HepG2 (cell line): ENCODE measurements around the gene TADA2B. TPM values are rescaled to one million over a fixed set of nuclear protein-coding genes. Genes with fewer than 3 reads are reported as not detected.

Experiments used
- FLYWCH1 ChIP-seq: sonication (generic); formaldehyde crosslinking; IDR thresholded peaks from 2 replicates; pipeline ENCODE4 v1.8.1; 2023; ENCODE audit warnings: mild to moderate bottlenecking, missing genetic modification reagents
- HDAC1 ChIP-seq: sonication (generic); formaldehyde crosslinking; IDR thresholded peaks from 2 replicates; pipeline ENCODE4 v1.5.1; 2020; ENCODE audit warnings: mild to moderate bottlenecking, missing genetic modification reagents
- MAX ChIP-seq: IDR thresholded peaks from 2 replicates; pipeline ENCODE4 v1.6.1; 2012; ENCODE audit warnings: inconsistent platforms
- MBD4 ChIP-seq: IDR thresholded peaks from 2 replicates; pipeline ENCODE4 v1.6.1; 2012; ENCODE audit warnings: low read length, inconsistent platforms, borderline replicate concordance
- MIER3 ChIP-seq: IDR thresholded peaks from 2 replicates; pipeline ENCODE4 v1.6.1; 2016; ENCODE audit warnings: missing compliant biosample characterization, borderline replicate concordance
- NFE2L1 ChIP-seq: sonication (generic); formaldehyde crosslinking; IDR thresholded peaks from 2 replicates; pipeline ENCODE4 v1.4.0; 2020; ENCODE audit warnings: missing genetic modification reagents, mild to moderate bottlenecking, borderline replicate concordance
- NFIB ChIP-seq: sonication (generic); formaldehyde crosslinking; IDR thresholded peaks from 2 replicates; pipeline ENCODE4 v1.9.0; 2021; ENCODE audit warnings: missing genetic modification reagents, mild to moderate bottlenecking, borderline replicate concordance
- STAG1 ChIP-seq: sonication (generic); formaldehyde crosslinking; IDR thresholded peaks from 2 replicates; pipeline ENCODE4 v1.4.0; 2020; ENCODE audit warnings: missing genetic modification reagents
- TRIM24 ChIP-seq: sonication (generic); formaldehyde crosslinking; IDR thresholded peaks from 2 replicates; pipeline ENCODE4 v1.8.0; 2022; ENCODE audit warnings: mild to moderate bottlenecking, missing genetic modification reagents
- YEATS2 ChIP-seq: sonication (generic); formaldehyde crosslinking; IDR thresholded peaks from 2 replicates; pipeline ENCODE4 v1.4.0; 2020; ENCODE audit warnings: missing genetic modification reagents, borderline replicate concordance
- ZFAT ChIP-seq: sonication (generic); formaldehyde crosslinking; conservative IDR thresholded peaks from 2 replicates; pipeline ENCODE4 v1.8.1; 2023; ENCODE audit warnings: missing genetic modification reagents, inconsistent platforms
- ZFX ChIP-seq: sonication (generic); formaldehyde crosslinking; IDR thresholded peaks from 2 replicates; pipeline ENCODE4 v1.4.0; 2020; ENCODE audit warnings: mild to moderate bottlenecking, low read depth, missing genetic modification reagents, moderate library complexity
- ZNF12 ChIP-seq: sonication (generic); formaldehyde crosslinking; IDR thresholded peaks from 2 replicates; pipeline ENCODE4 v1.5.0; 2020; ENCODE audit warnings: missing genetic modification reagents
- ZNF331 ChIP-seq: sonication (generic); formaldehyde crosslinking; IDR thresholded peaks from 2 replicates; pipeline ENCODE4 v1.4.0; 2020; ENCODE audit warnings: missing genetic modification reagents
- ZNF333 ChIP-seq: sonication (generic); formaldehyde crosslinking; IDR thresholded peaks from 2 replicates; pipeline ENCODE4 v1.4.0; 2020; ENCODE audit warnings: mild to moderate bottlenecking, missing genetic modification reagents, borderline replicate concordance
- ZNF335 ChIP-seq: sonication (generic); formaldehyde crosslinking; IDR thresholded peaks from 2 replicates; pipeline ENCODE4 v1.4.0; 2020; ENCODE audit warnings: missing genetic modification reagents
- ZNF720 ChIP-seq: sonication (generic); formaldehyde crosslinking; IDR thresholded peaks from 2 replicates; pipeline ENCODE4 v1.4.0; 2020; ENCODE audit warnings: missing genetic modification reagents
- polyA plus RNA-seq, 8 experiments: library from polyadenylated mRNA; depleted of rRNA in 3 of 8; stranded (reverse) in 7 of 8; unstranded in 1 of 8; fragments of >200 nt; fragmentation: Illumina TruSeq in 4 of 8; extraction: Trizol in 4 of 8; gene quantifications; 2 replicates each; pipeline versions ENCODE4 v1.2.1 to v1.2.3, GENCODE V29; 2011 to 2016; ENCODE audit warnings: low read depth in 4 of 8, missing spikeins in 1 of 8, mixed read lengths in 1 of 8; ENCODE audit not compliant: insufficient read depth in 1 of 8
- total RNA-seq, 5 experiments: library from RNA; depleted of rRNA; stranded (reverse); fragments of >200 nt; fragmentation: Illumina TruSeq; extraction: Trizol; gene quantifications; 2 replicates each; pipeline ENCODE4 v1.2.3, GENCODE V29; 2016; ENCODE audit warnings: low read depth in 1 of 5
- TF ChIP-seq, protein P1 (sequence below): IDR thresholded peaks from 2 replicates; pipeline ENCODE4 v1.4.0; 2020; ENCODE audit warnings: mild to moderate bottlenecking, missing genetic modification reagents
- TF ChIP-seq, protein P2 (sequence below): sonication (generic); IDR thresholded peaks from 2 replicates; pipeline ENCODE4 v1.6.1; 2016; ENCODE audit warnings: low read depth, borderline replicate concordance
- TF ChIP-seq, protein P3 (sequence below): sonication (generic); formaldehyde crosslinking; IDR thresholded peaks from 2 replicates; pipeline ENCODE4 v1.4.0; 2020; ENCODE audit warnings: missing genetic modification reagents, borderline replicate concordance
- TF ChIP-seq, protein P4 (sequence below): sonication (generic); formaldehyde crosslinking; IDR thresholded peaks from 2 replicates; pipeline ENCODE4 v1.5.1; 2020; ENCODE audit warnings: mild to moderate bottlenecking, moderate library complexity, missing genetic modification reagents

TADA2B gene
- total and polyA plus RNA-seq, 2 of the 13 experiments (the other 11 are each of a cell fraction or from before 2014, with no cell fraction given) = 4.6 to 8.9 TPM

- peak; percentile 53; the same call in 1 of the 2 replicates for TF ChIP-seq ZFX (CRISPR knock-in tag)
- peak; percentile 35; the same call in 1 of the 2 replicates for TF ChIP-seq MAX
- TF ChIP-seq, protein P1, sequence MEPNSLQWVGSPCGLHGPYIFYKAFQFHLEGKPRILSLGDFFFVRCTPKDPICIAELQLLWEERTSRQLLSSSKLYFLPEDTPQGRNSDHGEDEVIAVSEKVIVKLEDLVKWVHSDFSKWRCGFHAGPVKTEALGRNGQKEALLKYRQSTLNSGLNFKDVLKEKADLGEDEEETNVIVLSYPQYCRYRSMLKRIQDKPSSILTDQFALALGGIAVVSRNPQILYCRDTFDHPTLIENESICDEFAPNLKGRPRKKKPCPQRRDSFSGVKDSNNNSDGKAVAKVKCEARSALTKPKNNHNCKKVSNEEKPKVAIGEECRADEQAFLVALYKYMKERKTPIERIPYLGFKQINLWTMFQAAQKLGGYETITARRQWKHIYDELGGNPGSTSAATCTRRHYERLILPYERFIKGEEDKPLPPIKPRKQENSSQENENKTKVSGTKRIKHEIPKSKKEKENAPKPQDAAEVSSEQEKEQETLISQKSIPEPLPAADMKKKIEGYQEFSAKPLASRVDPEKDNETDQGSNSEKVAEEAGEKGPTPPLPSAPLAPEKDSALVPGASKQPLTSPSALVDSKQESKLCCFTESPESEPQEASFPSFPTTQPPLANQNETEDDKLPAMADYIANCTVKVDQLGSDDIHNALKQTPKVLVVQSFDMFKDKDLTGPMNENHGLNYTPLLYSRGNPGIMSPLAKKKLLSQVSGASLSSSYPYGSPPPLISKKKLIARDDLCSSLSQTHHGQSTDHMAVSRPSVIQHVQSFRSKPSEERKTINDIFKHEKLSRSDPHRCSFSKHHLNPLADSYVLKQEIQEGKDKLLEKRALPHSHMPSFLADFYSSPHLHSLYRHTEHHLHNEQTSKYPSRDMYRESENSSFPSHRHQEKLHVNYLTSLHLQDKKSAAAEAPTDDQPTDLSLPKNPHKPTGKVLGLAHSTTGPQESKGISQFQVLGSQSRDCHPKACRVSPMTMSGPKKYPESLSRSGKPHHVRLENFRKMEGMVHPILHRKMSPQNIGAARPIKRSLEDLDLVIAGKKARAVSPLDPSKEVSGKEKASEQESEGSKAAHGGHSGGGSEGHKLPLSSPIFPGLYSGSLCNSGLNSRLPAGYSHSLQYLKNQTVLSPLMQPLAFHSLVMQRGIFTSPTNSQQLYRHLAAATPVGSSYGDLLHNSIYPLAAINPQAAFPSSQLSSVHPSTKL (CRISPR knock-in tag) = peak; percentile 52
- TF ChIP-seq MBD4 = no peak
- peak; percentile 37; the same call in 1 of the 2 replicates for TF ChIP-seq YEATS2 (CRISPR knock-in tag)
- TF ChIP-seq ZNF335 (CRISPR knock-in tag) = no peak
- no peak for TF ChIP-seq TRIM24 (CRISPR knock-in tag)
- peak; percentile 65; the same call in 1 of the 2 replicates for TF ChIP-seq ZNF331 (CRISPR knock-in tag)
- no peak for TF ChIP-seq NFIB
- TF ChIP-seq, protein P2, sequence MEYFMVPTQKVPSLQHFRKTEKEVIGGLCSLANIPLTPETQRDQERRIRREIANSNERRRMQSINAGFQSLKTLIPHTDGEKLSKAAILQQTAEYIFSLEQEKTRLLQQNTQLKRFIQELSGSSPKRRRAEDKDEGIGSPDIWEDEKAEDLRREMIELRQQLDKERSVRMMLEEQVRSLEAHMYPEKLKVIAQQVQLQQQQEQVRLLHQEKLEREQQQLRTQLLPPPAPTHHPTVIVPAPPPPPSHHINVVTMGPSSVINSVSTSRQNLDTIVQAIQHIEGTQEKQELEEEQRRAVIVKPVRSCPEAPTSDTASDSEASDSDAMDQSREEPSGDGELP = no peak
- peak; percentile 20; the same call in 1 of the 2 replicates for TF ChIP-seq ZNF12 (CRISPR knock-in tag)
- TF ChIP-seq NFE2L1 = no peak
- no peak for TF ChIP-seq FLYWCH1 (CRISPR knock-in tag)
- peak; percentile 95 for TF ChIP-seq STAG1 (CRISPR knock-in tag)
- TF ChIP-seq MIER3 (CRISPR knock-in tag) = 0 out of 2 replicates have a peak, but pooled peaks have one; percentile 42
- TF ChIP-seq ZNF333 = no peak
- 0 out of 2 replicates have a peak, but pooled peaks have one; percentile 41 for TF ChIP-seq HDAC1 (CRISPR knock-in tag)
- TF ChIP-seq, protein P3, sequence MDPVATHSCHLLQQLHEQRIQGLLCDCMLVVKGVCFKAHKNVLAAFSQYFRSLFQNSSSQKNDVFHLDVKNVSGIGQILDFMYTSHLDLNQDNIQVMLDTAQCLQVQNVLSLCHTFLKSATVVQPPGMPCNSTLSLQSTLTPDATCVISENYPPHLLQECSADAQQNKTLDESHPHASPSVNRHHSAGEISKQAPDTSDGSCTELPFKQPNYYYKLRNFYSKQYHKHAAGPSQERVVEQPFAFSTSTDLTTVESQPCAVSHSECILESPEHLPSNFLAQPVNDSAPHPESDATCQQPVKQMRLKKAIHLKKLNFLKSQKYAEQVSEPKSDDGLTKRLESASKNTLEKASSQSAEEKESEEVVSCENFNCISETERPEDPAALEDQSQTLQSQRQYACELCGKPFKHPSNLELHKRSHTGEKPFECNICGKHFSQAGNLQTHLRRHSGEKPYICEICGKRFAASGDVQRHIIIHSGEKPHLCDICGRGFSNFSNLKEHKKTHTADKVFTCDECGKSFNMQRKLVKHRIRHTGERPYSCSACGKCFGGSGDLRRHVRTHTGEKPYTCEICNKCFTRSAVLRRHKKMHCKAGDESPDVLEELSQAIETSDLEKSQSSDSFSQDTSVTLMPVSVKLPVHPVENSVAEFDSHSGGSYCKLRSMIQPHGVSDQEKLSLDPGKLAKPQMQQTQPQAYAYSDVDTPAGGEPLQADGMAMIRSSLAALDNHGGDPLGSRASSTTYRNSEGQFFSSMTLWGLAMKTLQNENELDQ (CRISPR knock-in tag) = peak; percentile 60; the same call in 1 of the 2 replicates
- no peak for TF ChIP-seq ZNF720
- TF ChIP-seq, protein P4, sequence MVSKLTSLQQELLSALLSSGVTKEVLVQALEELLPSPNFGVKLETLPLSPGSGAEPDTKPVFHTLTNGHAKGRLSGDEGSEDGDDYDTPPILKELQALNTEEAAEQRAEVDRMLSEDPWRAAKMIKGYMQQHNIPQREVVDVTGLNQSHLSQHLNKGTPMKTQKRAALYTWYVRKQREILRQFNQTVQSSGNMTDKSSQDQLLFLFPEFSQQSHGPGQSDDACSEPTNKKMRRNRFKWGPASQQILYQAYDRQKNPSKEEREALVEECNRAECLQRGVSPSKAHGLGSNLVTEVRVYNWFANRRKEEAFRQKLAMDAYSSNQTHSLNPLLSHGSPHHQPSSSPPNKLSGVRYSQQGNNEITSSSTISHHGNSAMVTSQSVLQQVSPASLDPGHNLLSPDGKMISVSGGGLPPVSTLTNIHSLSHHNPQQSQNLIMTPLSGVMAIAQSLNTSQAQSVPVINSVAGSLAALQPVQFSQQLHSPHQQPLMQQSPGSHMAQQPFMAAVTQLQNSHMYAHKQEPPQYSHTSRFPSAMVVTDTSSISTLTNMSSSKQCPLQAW (CRISPR knock-in tag) = peak; percentile 64
- no peak for TF ChIP-seq ZFAT (CRISPR knock-in tag)
Observed at GRCh38 chr4:7070729-7071511, 27.7 kb downstream of the TADA2B start (continued).
